ENCODE measurements around the gene C12orf76. TPM values are rescaled to one million over a fixed set of nuclear protein-coding genes. Genes with fewer than 3 reads are reported as not detected.

Gene C12orf76
- total and polyA plus RNA-seq, 2 of the 13 experiments (the other 11 are each of a cell fraction or from before 2014, with no cell fraction given) = 15.8 to 38.4 TPM

GRCh38 chr12:110039085-110039807 is 9.1 kb downstream of the C12orf76 start (continued):
- TF ChIP-seq PRDM15 (CRISPR knock-in tag; IDR thresholded peaks at IDR 0.05) = no peak
- TF ChIP-seq ARNTL (CRISPR knock-in tag; IDR thresholded peaks at IDR 0.05) = no peak; the same call in 1 of the 2 replicates
- no peak for TF ChIP-seq ZNF468 (CRISPR knock-in tag; IDR thresholded peaks at IDR 0.05)
- no peak for TF ChIP-seq ZNF10 (CRISPR knock-in tag; IDR thresholded peaks at IDR 0.05; ENCODE audit: borderline replicate concordance, low read depth)
- TF ChIP-seq, protein P1, sequence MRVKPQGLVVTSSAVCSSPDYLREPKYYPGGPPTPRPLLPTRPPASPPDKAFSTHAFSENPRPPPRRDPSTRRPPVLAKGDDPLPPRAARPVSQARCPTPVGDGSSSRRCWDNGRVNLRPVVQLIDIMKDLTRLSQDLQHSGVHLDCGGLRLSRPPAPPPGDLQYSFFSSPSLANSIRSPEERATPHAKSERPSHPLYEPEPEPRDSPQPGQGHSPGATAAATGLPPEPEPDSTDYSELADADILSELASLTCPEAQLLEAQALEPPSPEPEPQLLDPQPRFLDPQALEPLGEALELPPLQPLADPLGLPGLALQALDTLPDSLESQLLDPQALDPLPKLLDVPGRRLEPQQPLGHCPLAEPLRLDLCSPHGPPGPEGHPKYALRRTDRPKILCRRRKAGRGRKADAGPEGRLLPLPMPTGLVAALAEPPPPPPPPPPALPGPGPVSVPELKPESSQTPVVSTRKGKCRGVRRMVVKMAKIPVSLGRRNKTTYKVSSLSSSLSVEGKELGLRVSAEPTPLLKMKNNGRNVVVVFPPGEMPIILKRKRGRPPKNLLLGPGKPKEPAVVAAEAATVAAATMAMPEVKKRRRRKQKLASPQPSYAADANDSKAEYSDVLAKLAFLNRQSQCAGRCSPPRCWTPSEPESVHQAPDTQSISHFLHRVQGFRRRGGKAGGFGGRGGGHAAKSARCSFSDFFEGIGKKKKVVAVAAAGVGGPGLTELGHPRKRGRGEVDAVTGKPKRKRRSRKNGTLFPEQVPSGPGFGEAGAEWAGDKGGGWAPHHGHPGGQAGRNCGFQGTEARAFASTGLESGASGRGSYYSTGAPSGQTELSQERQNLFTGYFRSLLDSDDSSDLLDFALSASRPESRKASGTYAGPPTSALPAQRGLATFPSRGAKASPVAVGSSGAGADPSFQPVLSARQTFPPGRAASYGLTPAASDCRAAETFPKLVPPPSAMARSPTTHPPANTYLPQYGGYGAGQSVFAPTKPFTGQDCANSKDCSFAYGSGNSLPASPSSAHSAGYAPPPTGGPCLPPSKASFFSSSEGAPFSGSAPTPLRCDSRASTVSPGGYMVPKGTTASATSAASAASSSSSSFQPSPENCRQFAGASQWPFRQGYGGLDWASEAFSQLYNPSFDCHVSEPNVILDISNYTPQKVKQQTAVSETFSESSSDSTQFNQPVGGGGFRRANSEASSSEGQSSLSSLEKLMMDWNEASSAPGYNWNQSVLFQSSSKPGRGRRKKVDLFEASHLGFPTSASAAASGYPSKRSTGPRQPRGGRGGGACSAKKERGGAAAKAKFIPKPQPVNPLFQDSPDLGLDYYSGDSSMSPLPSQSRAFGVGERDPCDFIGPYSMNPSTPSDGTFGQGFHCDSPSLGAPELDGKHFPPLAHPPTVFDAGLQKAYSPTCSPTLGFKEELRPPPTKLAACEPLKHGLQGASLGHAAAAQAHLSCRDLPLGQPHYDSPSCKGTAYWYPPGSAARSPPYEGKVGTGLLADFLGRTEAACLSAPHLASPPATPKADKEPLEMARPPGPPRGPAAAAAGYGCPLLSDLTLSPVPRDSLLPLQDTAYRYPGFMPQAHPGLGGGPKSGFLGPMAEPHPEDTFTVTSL (CRISPR knock-in tag; IDR thresholded peaks at IDR 0.05; ENCODE audit: borderline replicate concordance) = peak; percentile 85; the same call in 1 of the 2 replicates
- no peak for TF ChIP-seq FOXC1 (CRISPR knock-in tag; IDR thresholded peaks at IDR 0.05; ENCODE audit: borderline replicate concordance)
- TF ChIP-seq NRL (CRISPR knock-in tag; IDR thresholded peaks at IDR 0.05; ENCODE audit: borderline replicate concordance) = no peak
- TF ChIP-seq ZNF407 (CRISPR knock-in tag; IDR thresholded peaks at IDR 0.05; ENCODE audit: not compliant biosample characterization) = no peak

Data from HepG2 (cell line).